ENCODE results near the gene FAM78A.
A peak's percentile ranks its signal among the peaks of the same experiment; 100 is the strongest.

The FAM78A gene

DNA sequence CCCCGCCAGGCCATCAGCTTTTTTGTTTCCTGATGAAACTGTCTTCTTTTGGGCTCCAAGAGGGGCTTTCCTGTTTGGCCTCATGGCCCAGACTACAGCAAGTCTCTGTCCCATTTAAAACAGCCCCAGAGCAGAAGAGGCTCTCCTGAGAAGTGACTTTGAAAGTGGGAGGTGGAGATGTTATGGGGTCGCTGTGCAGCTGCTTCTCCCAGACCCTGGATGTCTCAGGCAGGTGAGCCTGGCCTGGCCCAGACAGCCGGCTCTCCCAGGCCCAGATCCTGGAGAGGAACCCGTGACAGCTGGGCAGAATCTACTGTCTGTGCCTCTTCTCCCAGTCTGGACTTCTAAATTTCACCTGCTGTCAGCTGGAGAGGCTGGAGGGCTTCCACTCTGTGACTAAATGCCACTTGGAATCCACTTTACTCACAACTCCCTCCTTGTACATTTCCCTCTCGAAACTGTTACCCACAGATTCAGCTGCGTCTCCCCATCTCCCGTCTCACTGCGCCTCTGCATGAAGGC, 20.6 kb downstream of the FAM78A start:
- DNase-seq (ENCODE audit: low spot score): no peak
- Histone ChIP-seq H2AK5ac (ENCODE audit: low read depth, low read length) (peak overlapping the region; percentile 14), H3K27ac (replicated peaks; ENCODE audit: low read length) (no peak overlapping the region), H3K79me1 (ENCODE audit: low read depth, low read length) (peaks cover 2% of the 10 kb centered on the region), H3K14ac (ENCODE audit: low read length) (no peak overlapping the region), H3K27me3 (ENCODE audit: control insufficient read depth in 3 of 3, insufficient read depth in 3 of 3, low read depth in 1 of 3, low read length in 3 of 3) (no peaks in the 10 kb centered on the region), H2BK120ac (ENCODE audit: low read depth, low read length) (no peak overlapping the region), H3K4me1 (ENCODE audit: control insufficient read depth in 2 of 2, insufficient read depth in 1 of 2, low read depth in 1 of 2, low read length in 2 of 2) (peaks cover 5 to 13% of the 10 kb centered on the region in 2 donors), H2BK5ac (ENCODE audit: low read length) (no peak overlapping the region), H3K18ac (ENCODE audit: low read length) (peak overlapping the region; percentile 85), H2AFZ (ENCODE audit: low read length) (peak overlapping the region; percentile 84), H3K4me2 (ENCODE audit: insufficient read depth, low read length, poor library complexity, severe bottlenecking) (no peak overlapping the region), H2BK12ac (ENCODE audit: low read length) (no peak overlapping the region), H4K8ac (ENCODE audit: low read depth, low read length) (no peak overlapping the region), H3K9me3 (replicated peaks in 1 of 2; ENCODE audit: control insufficient read depth in 2 of 2, insufficient read depth in 1 of 2, low read depth in 1 of 2, low read length in 2 of 2) (no peaks in the 10 kb centered on the region), H3K36me3 (replicated peaks in 1 of 2; ENCODE audit: control insufficient read depth in 2 of 2, insufficient read depth in 2 of 2, low read length in 2 of 2) (peaks cover 0 to 1% of the 10 kb centered on the region in 2 donors), H4K91ac (ENCODE audit: low read depth, low read length, poor library complexity) (no peak overlapping the region), H2BK15ac (ENCODE audit: low read length) (no peak overlapping the region), H3K23ac (ENCODE audit: low read depth, low read length, poor library complexity) (peak overlapping the region; percentile 94), H3K4ac (ENCODE audit: low read length) (no peak overlapping the region), H3K4me3 (ENCODE audit: low read length in 2 of 2) (peak overlapping the region in 1 of 2 donors; percentile 6), H3K9ac (ENCODE audit: low read depth, low read length, poor library complexity) (no peak overlapping the region)
- WGBS, 2 donors (ENCODE audit: extremely low coverage in 2 of 2, insufficient read length in 2 of 2, insufficient replicate concordance in 1 of 2): no CpG with 5 or more reads among the region's 8 CpGs

DNA sequence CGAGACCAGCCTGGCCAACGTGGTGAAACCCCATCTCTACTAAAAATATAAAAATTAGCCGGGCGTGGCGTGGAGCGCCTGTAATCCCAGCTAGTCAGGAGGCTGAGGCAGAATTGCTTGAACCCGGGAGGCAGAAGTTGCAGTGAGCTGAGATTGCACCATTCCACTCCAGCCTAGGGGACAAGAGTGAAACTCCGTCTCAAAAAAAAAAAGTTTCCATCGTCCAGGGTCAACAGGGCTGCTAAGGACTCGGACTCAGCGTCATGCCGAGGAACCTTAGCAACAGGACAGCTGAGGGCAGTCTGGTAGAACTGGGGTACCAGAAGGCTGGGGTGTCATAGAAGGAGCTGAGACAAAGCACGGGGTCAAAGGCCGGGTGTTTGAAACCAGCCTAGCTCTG, 21.7 kb downstream of the FAM78A start:
- Histone ChIP-seq H2BK5ac (ENCODE audit: low read length) (no peak overlapping the region), H3K79me1 (ENCODE audit: low read depth, low read length) (peaks cover 2% of the 10 kb centered on the region), H2BK15ac (ENCODE audit: low read length) (no peak overlapping the region), H3K9me3 (replicated peaks in 1 of 2; ENCODE audit: control insufficient read depth in 2 of 2, insufficient read depth in 1 of 2, low read depth in 1 of 2, low read length in 2 of 2) (no peaks in the 10 kb centered on the region), H4K8ac (ENCODE audit: low read depth, low read length) (no peak overlapping the region), H3K36me3 (replicated peaks in 1 of 2; ENCODE audit: control insufficient read depth in 2 of 2, insufficient read depth in 2 of 2, low read length in 2 of 2) (no peaks in the 10 kb centered on the region), H3K27ac (replicated peaks; ENCODE audit: low read length) (no peak overlapping the region), H3K23ac (ENCODE audit: low read depth, low read length, poor library complexity) (no peak overlapping the region), H4K91ac (ENCODE audit: low read depth, low read length, poor library complexity) (no peak overlapping the region), H2AFZ (ENCODE audit: low read length) (no peak overlapping the region), H2AK5ac (ENCODE audit: low read depth, low read length) (no peak overlapping the region), H3K4me2 (ENCODE audit: insufficient read depth, low read length, poor library complexity, severe bottlenecking) (no peak overlapping the region), H3K9ac (ENCODE audit: low read depth, low read length, poor library complexity) (no peak overlapping the region), H3K4me1 (ENCODE audit: control insufficient read depth in 2 of 2, insufficient read depth in 1 of 2, low read depth in 1 of 2, low read length in 2 of 2) (peaks cover 5 to 13% of the 10 kb centered on the region in 2 donors), H3K4me3 (ENCODE audit: low read length in 2 of 2) (no peak overlapping the region), H3K14ac (ENCODE audit: low read length) (no peak overlapping the region), H2BK12ac (ENCODE audit: low read length) (no peak overlapping the region), H3K18ac (ENCODE audit: low read length) (no peak overlapping the region), H2BK120ac (ENCODE audit: low read depth, low read length) (no peak overlapping the region), H3K27me3 (ENCODE audit: control insufficient read depth in 3 of 3, insufficient read depth in 3 of 3, low read depth in 1 of 3, low read length in 3 of 3) (no peaks in the 10 kb centered on the region), H3K4ac (ENCODE audit: low read length) (no peak overlapping the region)
- no peak for DNase-seq (ENCODE audit: low spot score)
- WGBS, 2 donors (ENCODE audit: extremely low coverage in 2 of 2, insufficient read length in 2 of 2, insufficient replicate concordance in 1 of 2): no CpG with 5 or more reads among the region's 14 CpGs

DNA sequence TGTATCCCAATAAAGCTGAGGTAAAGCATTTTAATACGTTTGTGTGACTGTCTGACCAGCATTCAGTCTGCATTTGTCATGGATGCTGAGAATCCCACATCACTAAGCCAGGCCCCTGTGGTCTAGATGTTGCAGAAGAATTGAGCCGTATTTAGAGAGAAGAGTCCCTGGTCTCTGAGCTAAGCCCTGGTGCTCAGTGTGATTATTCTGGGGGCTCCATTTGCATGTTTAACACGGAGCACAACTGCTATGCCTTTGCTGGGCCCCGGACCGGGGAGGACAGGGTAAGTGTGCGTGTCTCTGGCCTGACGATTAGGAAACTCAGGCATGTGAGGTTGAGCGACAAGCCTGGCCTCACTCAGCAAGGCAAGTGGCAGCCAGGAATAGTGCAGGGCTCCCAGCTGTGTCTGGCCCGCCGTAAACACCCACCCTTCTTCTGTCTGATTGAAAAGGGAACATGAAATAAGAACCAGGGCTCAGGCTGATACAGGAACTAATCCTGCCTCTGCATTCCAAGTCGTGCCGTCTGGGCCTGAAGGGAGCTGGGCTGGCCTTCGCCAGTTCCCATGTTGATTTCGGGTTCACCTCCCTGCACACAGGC, 22.3 kb downstream of the FAM78A start:
- H3K27me3 ChIP-seq (ENCODE audit: control insufficient read depth in 3 of 3, insufficient read depth in 3 of 3, low read depth in 1 of 3, low read length in 3 of 3): no peaks in the 10 kb centered on the region
- H2BK15ac ChIP-seq (ENCODE audit: low read length): no peak overlapping the region
- H2BK5ac ChIP-seq (ENCODE audit: low read length): no peak overlapping the region
- H3K79me1 ChIP-seq (ENCODE audit: low read depth, low read length): peaks cover 2% of the 10 kb centered on the region
- H2BK12ac ChIP-seq (ENCODE audit: low read length): no peak overlapping the region
- no CpG with 5 or more reads among the region's 14 CpGs for WGBS, 2 donors (ENCODE audit: extremely low coverage in 2 of 2, insufficient read length in 2 of 2, insufficient replicate concordance in 1 of 2)
- no peaks in the 10 kb centered on the region for H3K36me3 ChIP-seq (replicated peaks in 1 of 2; ENCODE audit: control insufficient read depth in 2 of 2, insufficient read depth in 2 of 2, low read length in 2 of 2)
- H4K91ac ChIP-seq (ENCODE audit: low read depth, low read length, poor library complexity): no peak overlapping the region
- no peak overlapping the region for H3K14ac ChIP-seq (ENCODE audit: low read length)
- no peak overlapping the region for H3K4ac ChIP-seq (ENCODE audit: low read length)
- H3K23ac ChIP-seq (ENCODE audit: low read depth, low read length, poor library complexity): peak overlapping the region; percentile 56
- H3K18ac ChIP-seq (ENCODE audit: low read length): peak overlapping the region; percentile 22
- H3K9ac ChIP-seq (ENCODE audit: low read depth, low read length, poor library complexity): no peak overlapping the region
- H3K4me3 ChIP-seq (ENCODE audit: low read length in 2 of 2): no peak overlapping the region
- H3K4me1 ChIP-seq (ENCODE audit: control insufficient read depth in 2 of 2, insufficient read depth in 1 of 2, low read depth in 1 of 2, low read length in 2 of 2): peaks cover 5 to 13% of the 10 kb centered on the region in 2 donors
- no peaks in the 10 kb centered on the region for H3K9me3 ChIP-seq (replicated peaks in 1 of 2; ENCODE audit: control insufficient read depth in 2 of 2, insufficient read depth in 1 of 2, low read depth in 1 of 2, low read length in 2 of 2)
- no peak overlapping the region for H3K4me2 ChIP-seq (ENCODE audit: insufficient read depth, low read length, poor library complexity, severe bottlenecking)
- peak overlapping the region; percentile 71 for H2AFZ ChIP-seq (ENCODE audit: low read length)
- no peak overlapping the region for H4K8ac ChIP-seq (ENCODE audit: low read depth, low read length)
- no peak overlapping the region for H2BK120ac ChIP-seq (ENCODE audit: low read depth, low read length)
- DNase-seq (ENCODE audit: low spot score): no peak
- no peak overlapping the region for H2AK5ac ChIP-seq (ENCODE audit: low read depth, low read length)
- peak overlapping the region; percentile 16 for H3K27ac ChIP-seq (replicated peaks; ENCODE audit: low read length)

DNA sequence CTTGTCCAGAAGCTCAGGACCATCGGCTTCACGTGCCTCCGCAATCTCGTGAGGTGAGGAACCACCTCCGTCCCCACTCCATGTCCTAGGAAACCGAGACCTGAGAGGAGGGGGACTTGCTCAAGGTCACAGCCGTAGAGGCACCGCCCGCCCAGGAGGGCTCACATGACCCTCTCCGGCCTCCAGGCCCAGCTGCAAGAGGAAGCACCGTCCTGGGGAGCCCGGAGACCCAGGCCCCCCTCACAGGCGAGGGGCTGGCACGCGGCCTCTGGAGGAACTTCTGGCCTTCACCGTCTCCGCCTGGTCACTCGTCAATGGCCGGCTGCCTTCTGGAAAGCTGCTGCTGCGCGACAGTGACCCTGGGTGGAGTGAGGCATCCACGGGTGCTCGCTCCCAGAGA, 24.2 kb downstream of the FAM78A start:
- Histone ChIP-seq H2BK5ac (ENCODE audit: low read length) (peak overlapping the region; percentile 53), H3K23ac (ENCODE audit: low read depth, low read length, poor library complexity) (peak overlapping the region; percentile 89), H2AFZ (ENCODE audit: low read length) (no peak overlapping the region), H3K9me3 (replicated peaks in 1 of 2; ENCODE audit: control insufficient read depth in 2 of 2, insufficient read depth in 1 of 2, low read depth in 1 of 2, low read length in 2 of 2) (no peaks in the 10 kb centered on the region), H3K18ac (ENCODE audit: low read length) (peak overlapping the region; percentile 76), H3K27ac (replicated peaks; ENCODE audit: low read length) (no peak overlapping the region), H4K8ac (ENCODE audit: low read depth, low read length) (peak overlapping the region; percentile 48), H2BK12ac (ENCODE audit: low read length) (peak overlapping the region; percentile 90), H3K9ac (ENCODE audit: low read depth, low read length, poor library complexity) (no peak overlapping the region), H3K4ac (ENCODE audit: low read length) (no peak overlapping the region), H2AK5ac (ENCODE audit: low read depth, low read length) (peak overlapping the region; percentile 75), H4K91ac (ENCODE audit: low read depth, low read length, poor library complexity) (no peak overlapping the region), H3K27me3 (ENCODE audit: control insufficient read depth in 3 of 3, insufficient read depth in 3 of 3, low read depth in 1 of 3, low read length in 3 of 3) (no peaks in the 10 kb centered on the region), H3K79me1 (ENCODE audit: low read depth, low read length) (peaks cover 2% of the 10 kb centered on the region), H3K4me2 (ENCODE audit: insufficient read depth, low read length, poor library complexity, severe bottlenecking) (no peak overlapping the region), H3K4me3 (ENCODE audit: low read length in 2 of 2) (no peak overlapping the region), H2BK120ac (ENCODE audit: low read depth, low read length) (no peak overlapping the region), H2BK15ac (ENCODE audit: low read length) (peak overlapping the region; percentile 58), H3K14ac (ENCODE audit: low read length) (peak overlapping the region; percentile 56), H3K4me1 (ENCODE audit: control insufficient read depth in 2 of 2, insufficient read depth in 1 of 2, low read depth in 1 of 2, low read length in 2 of 2) (peaks cover 5 to 13% of the 10 kb centered on the region in 2 donors), H3K36me3 (replicated peaks in 1 of 2; ENCODE audit: control insufficient read depth in 2 of 2, insufficient read depth in 2 of 2, low read length in 2 of 2) (no peaks in the 10 kb centered on the region)
- no peak for DNase-seq (ENCODE audit: low spot score)
- WGBS, 2 donors (ENCODE audit: extremely low coverage in 2 of 2, insufficient read length in 2 of 2, insufficient replicate concordance in 1 of 2): no CpG with 5 or more reads among the region's 23 CpGs

All from neuronal stem cell (in vitro differentiated cells).